GM18951 (cell line): ENCODE results near the gene NUAK2.
"Not testable (repeated sequence)": the region's sequence is repeated elsewhere in the genome, so short reads cannot be mapped to it uniquely, and the experiment has no call there.

Source experiments
- POLR2A ChIP-seq: IDR thresholded peaks from 4 replicates; pipeline ENCODE4 v1.6.1; 2011; ENCODE audit warnings: mild to moderate bottlenecking; ENCODE audit not compliant: insufficient read length, insufficient read depth; ENCODE audit errors: extremely low read depth
- in situ Hi-C: fragments of 300-500 bp; cut with MboI; formaldehyde crosslinking; loops from one replicate; pipeline ENCODE4 v1.12.0; 2022; ENCODE audit warnings: low sequenced_read_pairs, mixed read lengths, inconsistent platforms; ENCODE audit not compliant: unreplicated experiment

Gene NUAK2

GRCh38 chr1:205321162-205321958 lies at the start of gene NUAK2:
Gene NUAK2 (minus strand): TSS chr1:205321745. CDS start chr1:205321628, 117 bp downstream.
- no peak for TF ChIP-seq POLR2A
- in situ Hi-C loops, result loop anchor here (5.0 kb wide), 1 partner anchor 39 kb away; no protein-coding TSS in a partner anchor

GRCh38 chr1:205370780-205371179 lies 49.2 kb upstream of the NUAK2 start:
- TF ChIP-seq POLR2A, result no peak
- in situ Hi-C loops, result no loop called here

GRCh38 chr1:205369701-205370123 lies 48.2 kb upstream of the NUAK2 start:
- in situ Hi-C loops, result no loop called here
- no peak for TF ChIP-seq POLR2A

GRCh38 chr1:205368478-205368877 lies 46.9 kb upstream of the NUAK2 start:
- no peak for TF ChIP-seq POLR2A
- in situ Hi-C loops, result no loop called here

- TF ChIP-seq POLR2A, result no peak
- in situ Hi-C loops, result no loop called here
Observed at GRCh38 chr1:205365945-205366463, 44.5 kb upstream of the NUAK2 start.

GRCh38 chr1:205365086-205365485 lies 43.5 kb upstream of the NUAK2 start:
- in situ Hi-C loops, result not testable (repeated sequence)

- no peak for TF ChIP-seq POLR2A
- in situ Hi-C loops, result no loop called here
Observed at GRCh38 chr1:205360891-205361290, 39.3 kb upstream of the NUAK2 start.

GRCh38 chr1:205359771-205360565 lies 38.4 kb upstream of the NUAK2 start:
- TF ChIP-seq POLR2A, result no peak
- in situ Hi-C loops, result no loop called here

GRCh38 chr1:205358579-205358978 lies 37.0 kb upstream of the NUAK2 start:
- no peak for TF ChIP-seq POLR2A
- in situ Hi-C loops, result no loop called here

GRCh38 chr1:205357567-205357966 lies 36.0 kb upstream of the NUAK2 start:
- TF ChIP-seq POLR2A, result no peak
- in situ Hi-C loops, result no loop called here

- in situ Hi-C loops, result no loop called here
- no peak for TF ChIP-seq POLR2A
Observed at GRCh38 chr1:205356440-205357139, 35.0 kb upstream of the NUAK2 start, which contains the start of gene KLHDC8A. Gene KLHDC8A (minus strand): TSS chr1:205356922. CDS start chr1:205343604, 13,318 bp downstream.

GRCh38 chr1:205355075-205355453 lies 33.5 kb upstream of the NUAK2 start:
- in situ Hi-C loops, result no loop called here

More at GRCh38 chr1:205355075-205355453, 33.5 kb upstream of the NUAK2 start:
- TF ChIP-seq POLR2A, result no peak
